Karpas-422 (cell line): ENCODE measurements around the gene COL6A2. TPM values are rescaled to one million over a fixed set of nuclear protein-coding genes. Genes with fewer than 3 reads are reported as not detected.

ENCODE experiments used
- DNase-seq: peaks from one replicate; pipeline ENCODE4 v3.0.0-alpha.2; 2015
- H2AFZ ChIP-seq: fragments of 200-600 bp; sonication (generic); 2 replicates; pipeline ENCODE4 v1.6.1; 2014; ENCODE audit warnings: antibody characterized with exemption, low read length, mixed read lengths
- H3K27ac ChIP-seq: fragments of 200-600 bp; sonication (generic); 2 replicates; pipeline ENCODE4 v1.5.1; 2014; ENCODE audit warnings: mild to moderate bottlenecking, low read length, moderate library complexity
- H3K27me3 ChIP-seq: fragments of 200-600 bp; sonication (generic); 2 replicates; pipeline ENCODE4 v1.6.1; 2014; ENCODE audit warnings: low read length, mixed read lengths
- H3K36me3 ChIP-seq: fragments of 200-600 bp; sonication (generic); 2 replicates; pipeline ENCODE4 v1.6.1; 2014; ENCODE audit warnings: low read length, mixed read lengths; ENCODE audit not compliant: insufficient read depth
- H3K4me1 ChIP-seq: fragments of 200-600 bp; sonication (generic); 2 replicates; pipeline ENCODE4 v1.6.1; 2014; ENCODE audit warnings: mild to moderate bottlenecking, low read length, mixed read lengths
- H3K4me2 ChIP-seq: fragments of 200-600 bp; sonication (generic); 2 replicates; pipeline ENCODE4 v1.6.1; 2014; ENCODE audit warnings: low read length, low read depth, mild to moderate bottlenecking; ENCODE audit not compliant: poor library complexity, severe bottlenecking
- H3K4me3 ChIP-seq: fragments of 200-600 bp; sonication (generic); 2 replicates; pipeline ENCODE4 v1.5.1; 2014; ENCODE audit warnings: mild to moderate bottlenecking, antibody characterized with exemption, low read length, mixed read lengths
- H3K79me2 ChIP-seq: fragments of 200-600 bp; sonication (generic); 2 replicates; pipeline ENCODE4 v1.6.1; 2014; ENCODE audit warnings: mild to moderate bottlenecking, low read length, mixed read lengths
- H3K9ac ChIP-seq: fragments of 200-600 bp; sonication (generic); 2 replicates; pipeline ENCODE4 v1.6.0; 2014; ENCODE audit warnings: low read length
- H3K9me2 ChIP-seq: fragments of 200-600 bp; sonication (generic), shearing (Covaris generic); replicated peaks from 2 replicates; pipeline ENCODE4 v1.6.0; 2014; ENCODE audit warnings: mild to moderate bottlenecking, low read length, moderate library complexity; ENCODE audit not compliant: insufficient read depth
- H3K9me3 ChIP-seq: fragments of 300-700, 200-600 bp; sonication (generic); 2 replicates; pipeline ENCODE4 v1.6.1; 2014; ENCODE audit warnings: low read length, mixed read lengths
- H4K20me1 ChIP-seq: fragments of 200-600 bp; sonication (generic); 2 replicates; pipeline ENCODE4 v1.6.1; 2014; ENCODE audit warnings: mild to moderate bottlenecking, antibody characterized with exemption, low read length, low read depth; ENCODE audit not compliant: insufficient read depth
- total RNA-seq: library from RNA; depleted of rRNA; stranded (reverse); fragments of >200 nt; shearing (Covaris generic); gene quantifications from 2 replicates; pipeline ENCODE4 v1.2.3, GENCODE V29; 2014; ENCODE audit warnings: low replicate concordance

The COL6A2 gene
- total RNA-seq, 1 experiment from 2014 or later, result not detected

DNA sequence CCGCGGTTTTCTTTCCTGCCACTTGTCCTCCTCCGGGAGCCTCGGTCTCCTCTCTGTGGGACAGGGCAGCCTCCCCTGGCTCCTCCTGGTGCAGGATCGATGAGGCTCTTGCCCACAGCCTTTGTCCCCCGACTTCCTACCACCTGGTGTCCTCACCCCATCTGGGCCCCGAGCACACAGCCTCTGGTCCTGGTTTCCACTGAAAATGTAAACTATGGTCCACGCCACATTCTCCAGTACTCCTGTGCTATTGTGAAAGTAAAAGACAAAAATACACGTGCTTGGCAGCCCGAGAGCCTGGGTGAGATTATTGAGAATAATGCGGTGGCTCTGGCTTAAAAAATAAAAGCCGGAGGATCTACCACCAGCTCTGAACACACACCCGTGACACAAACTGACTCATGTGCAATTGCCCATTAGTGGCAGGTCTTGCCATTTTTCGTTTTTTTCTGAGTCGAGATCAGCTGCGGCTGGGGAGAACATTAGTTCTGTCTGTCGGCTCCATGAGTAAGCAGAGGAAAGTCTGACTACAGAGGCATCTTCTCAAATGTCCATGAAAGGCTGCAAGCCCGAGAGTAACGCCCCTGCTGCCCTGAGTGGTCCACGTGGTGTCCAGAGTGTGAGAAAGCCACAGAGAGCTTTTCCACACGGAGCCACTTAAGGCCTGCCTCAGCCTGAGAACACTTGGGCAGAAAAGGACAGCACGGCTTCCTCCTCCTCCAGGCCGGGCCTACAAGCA is 5.7 kb upstream of the COL6A2 start:
- no peak for DNase-seq
- H4K20me1 ChIP-seq, result no peaks in the 10 kb centered on the region
- H3K4me2 ChIP-seq, result no peak overlapping the region
- H2AFZ ChIP-seq, result no peak overlapping the region
- H3K9me2 ChIP-seq, result no peaks in the 10 kb centered on the region
- H3K36me3 ChIP-seq, result no peaks in the 10 kb centered on the region
- no peaks in the 10 kb centered on the region for H3K79me2 ChIP-seq
- H3K9me3 ChIP-seq, result peaks cover 8% of the 10 kb centered on the region; the same call in 1 of the 2 replicates
- H3K27me3 ChIP-seq, result no peaks in the 10 kb centered on the region; the same call in 1 of the 2 replicates
- H3K27ac ChIP-seq, result no peak overlapping the region
- no peak overlapping the region for H3K4me3 ChIP-seq
- no peak overlapping the region for H3K9ac ChIP-seq
- no peaks in the 10 kb centered on the region for H3K4me1 ChIP-seq

DNA sequence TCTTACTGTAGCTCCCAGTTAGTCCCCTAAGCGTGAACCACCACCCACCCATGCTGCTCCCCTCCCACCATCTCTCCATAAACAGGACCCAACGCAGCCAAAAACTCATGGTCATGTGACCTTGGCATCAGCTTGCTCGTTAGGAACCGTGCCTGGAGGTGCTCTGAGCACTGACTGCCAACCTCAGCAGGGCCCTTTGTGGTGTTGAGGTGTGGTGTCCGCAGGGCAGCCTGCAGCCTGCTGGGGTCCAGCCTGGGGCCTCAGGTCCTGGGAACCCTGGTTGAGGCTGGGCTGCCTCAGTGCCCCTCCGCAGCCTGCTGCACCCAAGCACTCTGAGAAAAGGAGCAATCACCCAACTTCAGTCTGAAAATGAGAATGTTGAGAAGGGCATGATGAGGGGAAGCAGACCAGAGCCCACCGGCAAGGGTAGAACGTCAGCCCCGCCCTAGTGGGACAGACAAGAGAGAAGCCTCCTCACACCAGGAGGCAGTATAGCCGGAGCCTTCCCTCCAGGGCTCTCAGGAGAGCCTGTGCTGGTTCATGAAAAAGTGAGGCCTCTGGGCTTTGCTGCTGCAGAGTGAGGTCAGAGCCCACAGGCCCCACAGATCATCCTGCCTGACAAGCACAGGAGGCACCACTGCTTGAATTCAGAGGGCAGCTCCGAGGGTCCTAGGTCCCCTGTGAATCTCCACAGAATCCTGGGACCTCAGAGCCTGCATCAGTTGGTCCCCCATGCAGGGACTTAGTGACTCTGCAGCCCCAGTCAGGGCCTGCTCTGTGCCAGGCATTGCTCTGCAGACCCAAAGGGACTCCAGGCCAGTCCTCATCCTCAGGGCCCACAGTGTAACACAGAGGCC is 4.9 kb upstream of the COL6A2 start:
- Histone ChIP-seq H4K20me1 (no peaks in the 10 kb centered on the region), H3K9ac (no peak overlapping the region), H3K27me3 (no peaks in the 10 kb centered on the region; the same call in 1 of the 2 replicates), H3K36me3 (no peaks in the 10 kb centered on the region), H3K79me2 (no peaks in the 10 kb centered on the region), H3K9me3 (peaks cover 6% of the 10 kb centered on the region; the same call in 1 of the 2 replicates), H3K4me3 (no peak overlapping the region), H3K9me2 (no peaks in the 10 kb centered on the region), H3K27ac (no peak overlapping the region), H2AFZ (no peak overlapping the region), H3K4me1 (no peaks in the 10 kb centered on the region), H3K4me2 (no peak overlapping the region)
- DNase-seq, result no peak

DNA sequence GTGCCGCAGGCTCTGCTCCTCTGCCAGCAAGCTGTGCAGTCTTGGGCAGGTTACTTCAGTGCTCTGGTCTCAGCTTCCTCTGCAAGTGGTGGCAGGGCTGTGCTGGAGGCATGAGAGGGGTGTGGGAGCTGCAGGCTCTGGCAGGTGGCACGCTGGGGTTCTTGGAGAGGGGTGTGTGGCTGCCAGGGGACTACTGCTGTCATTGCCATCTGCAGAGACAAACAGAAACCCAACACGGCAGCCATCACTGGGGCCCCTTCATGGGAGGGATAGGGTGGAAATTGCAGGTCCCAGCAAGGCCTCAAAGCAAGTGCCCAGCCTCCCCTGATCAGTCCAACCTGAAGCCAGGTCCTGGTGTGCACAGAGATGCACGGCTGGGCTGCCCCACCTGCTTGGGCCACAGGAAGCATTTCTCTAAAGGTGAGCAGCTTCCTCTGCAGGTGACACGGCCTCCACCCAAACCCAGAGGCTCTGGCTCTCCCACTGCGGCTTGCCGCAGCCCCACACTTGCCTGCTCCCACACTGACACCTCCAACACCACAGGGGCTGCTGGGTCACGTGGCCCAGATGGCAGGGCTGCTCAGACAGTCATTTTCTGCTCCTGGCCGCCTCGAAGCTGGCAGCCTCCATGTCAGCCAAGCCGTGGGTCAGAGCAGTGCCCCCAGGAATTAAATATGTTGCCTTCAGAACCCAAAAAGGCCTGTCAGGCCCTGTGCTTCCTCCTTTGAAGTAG is 4.1 kb upstream of the COL6A2 start:
- H3K27me3 ChIP-seq, result no peaks in the 10 kb centered on the region; the same call in 1 of the 2 replicates
- H3K4me1 ChIP-seq, result no peaks in the 10 kb centered on the region
- no peak overlapping the region for H2AFZ ChIP-seq
- no peak overlapping the region for H3K4me3 ChIP-seq
- DNase-seq, result no peak
- H3K9me3 ChIP-seq, result no peaks in the 10 kb centered on the region
- H3K9ac ChIP-seq, result no peak overlapping the region
- no peak overlapping the region for H3K4me2 ChIP-seq
- H3K36me3 ChIP-seq, result no peaks in the 10 kb centered on the region
- H4K20me1 ChIP-seq, result no peaks in the 10 kb centered on the region
- no peaks in the 10 kb centered on the region for H3K79me2 ChIP-seq
- no peaks in the 10 kb centered on the region for H3K9me2 ChIP-seq
- no peak overlapping the region for H3K27ac ChIP-seq

DNA sequence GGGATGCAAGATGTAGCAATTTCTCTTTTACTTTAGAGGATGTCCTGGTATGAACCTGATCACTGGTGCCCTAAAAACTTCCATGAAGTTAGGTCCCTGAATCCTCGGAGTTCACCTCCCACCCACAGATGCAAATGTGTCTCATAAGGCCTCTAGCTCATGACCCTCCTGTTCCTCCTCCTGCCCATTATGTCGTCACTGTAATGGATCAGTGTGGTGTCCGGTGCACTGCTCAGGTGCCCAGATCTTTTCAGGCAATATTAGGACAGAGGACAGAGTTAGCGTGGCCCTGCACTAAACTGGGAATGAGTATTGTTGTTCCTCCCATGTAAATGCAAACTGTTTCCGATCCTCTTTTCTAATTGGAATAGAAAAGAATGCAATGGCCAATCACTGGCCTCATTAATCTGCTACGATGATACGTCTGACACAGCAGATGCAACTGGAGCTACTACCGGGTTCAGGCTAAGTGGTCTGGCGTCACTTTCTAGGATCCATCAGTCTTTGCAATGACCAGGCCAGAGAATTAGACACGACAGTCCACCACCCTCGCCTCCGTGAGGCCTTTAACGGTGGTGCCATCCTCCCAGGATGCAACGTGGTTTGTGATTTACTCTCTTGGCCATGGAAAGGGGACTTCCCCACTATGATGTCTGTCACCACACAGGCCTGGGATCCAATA is 3.4 kb upstream of the COL6A2 start:
- H3K4me1 ChIP-seq, result no peaks in the 10 kb centered on the region
- no peaks in the 10 kb centered on the region for H3K79me2 ChIP-seq
- H3K27ac ChIP-seq, result no peak overlapping the region
- no peak overlapping the region for H3K9ac ChIP-seq
- H4K20me1 ChIP-seq, result no peaks in the 10 kb centered on the region
- H3K4me2 ChIP-seq, result no peak overlapping the region
- H3K9me3 ChIP-seq, result no peaks in the 10 kb centered on the region
- no peak for DNase-seq
- H2AFZ ChIP-seq, result no peak overlapping the region
- no peaks in the 10 kb centered on the region for H3K9me2 ChIP-seq
- H3K27me3 ChIP-seq, result no peaks in the 10 kb centered on the region; the same call in 1 of the 2 replicates
- H3K4me3 ChIP-seq, result no peak overlapping the region
- H3K36me3 ChIP-seq, result no peaks in the 10 kb centered on the region

DNA sequence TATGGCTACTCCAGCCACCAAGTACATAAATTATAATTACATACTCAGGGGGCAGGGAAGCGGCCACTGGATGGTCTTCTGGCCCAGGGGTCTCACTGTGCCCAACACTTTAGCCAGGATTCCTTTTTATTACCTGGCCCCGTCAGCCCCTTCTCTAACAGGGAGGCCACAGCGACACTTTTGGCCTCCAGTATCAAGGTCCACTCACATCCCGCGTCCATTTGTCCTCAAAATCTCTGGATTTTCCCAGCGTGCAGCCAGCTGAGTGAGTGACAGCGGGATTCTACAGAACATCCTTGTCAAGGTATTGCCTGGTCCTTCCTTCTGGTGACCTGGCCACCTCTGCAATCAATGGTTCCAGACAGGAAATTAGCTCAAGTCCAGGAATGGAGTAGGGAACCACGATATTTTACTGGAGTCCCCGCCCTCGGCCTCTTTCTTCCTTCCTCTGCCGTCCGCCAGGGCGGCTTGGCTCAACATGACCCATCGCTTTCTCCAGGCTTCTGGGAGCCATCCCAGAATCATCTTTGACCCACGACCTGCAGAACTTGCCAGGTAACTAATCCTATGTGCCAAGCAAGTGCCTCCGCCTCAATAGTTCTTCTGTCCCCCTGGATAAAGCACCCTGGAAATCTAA is 2.7 kb upstream of the COL6A2 start:
- no peaks in the 10 kb centered on the region for H3K79me2 ChIP-seq
- no peak overlapping the region for H3K9ac ChIP-seq
- H3K4me2 ChIP-seq, result no peak overlapping the region
- H3K27ac ChIP-seq, result no peak overlapping the region
- no peaks in the 10 kb centered on the region for H3K9me3 ChIP-seq
- no peak overlapping the region for H3K4me3 ChIP-seq
- no peak for DNase-seq
- H2AFZ ChIP-seq, result no peak overlapping the region
- H3K36me3 ChIP-seq, result no peaks in the 10 kb centered on the region
- no peaks in the 10 kb centered on the region for H4K20me1 ChIP-seq
- H3K27me3 ChIP-seq, result no peaks in the 10 kb centered on the region
- no peaks in the 10 kb centered on the region for H3K9me2 ChIP-seq
- no peaks in the 10 kb centered on the region for H3K4me1 ChIP-seq

DNA sequence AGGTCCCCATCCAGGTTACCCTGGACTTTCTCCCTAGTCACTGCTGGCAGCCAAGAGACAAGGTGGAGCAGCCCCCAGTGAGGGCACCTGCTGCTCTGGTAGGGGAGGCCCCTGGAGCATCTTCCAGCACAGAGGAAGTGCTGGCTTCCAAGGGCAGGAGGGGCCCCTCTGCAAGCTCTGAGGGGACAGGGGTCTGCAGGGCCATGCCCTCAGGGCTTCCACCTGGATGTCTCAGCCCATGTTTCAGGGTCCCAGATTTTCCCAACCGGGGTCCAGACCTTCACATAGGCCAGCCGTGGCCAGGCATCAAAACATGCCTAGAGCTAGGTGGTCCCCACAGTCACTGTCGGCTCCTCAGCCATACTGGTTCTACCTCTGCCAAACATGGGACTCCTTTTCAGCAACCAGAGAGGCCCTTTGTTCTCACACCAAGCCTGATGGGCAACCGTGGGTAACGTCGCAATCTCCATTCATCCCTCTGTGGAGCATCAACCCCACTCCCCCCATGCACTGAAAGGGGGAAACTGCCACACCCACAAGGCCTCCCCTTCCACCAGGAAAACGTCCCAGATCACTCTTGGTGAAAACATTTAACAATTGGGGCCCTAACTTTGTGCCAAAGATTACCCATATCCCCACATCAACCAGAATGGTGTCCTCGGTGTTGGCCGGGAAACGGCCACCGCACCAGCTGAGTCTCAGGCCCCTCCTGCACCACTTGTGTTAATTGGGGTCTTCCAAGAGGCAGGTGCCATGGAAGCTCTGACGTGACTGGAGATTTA is 1.9 kb upstream of the COL6A2 start:
- H4K20me1 ChIP-seq, result no peaks in the 10 kb centered on the region
- H3K27ac ChIP-seq, result no peak overlapping the region
- DNase-seq, result no peak
- H3K4me2 ChIP-seq, result no peak overlapping the region
- no peaks in the 10 kb centered on the region for H3K9me3 ChIP-seq
- H3K4me1 ChIP-seq, result no peaks in the 10 kb centered on the region
- H2AFZ ChIP-seq, result no peak overlapping the region
- H3K4me3 ChIP-seq, result no peak overlapping the region
- no peaks in the 10 kb centered on the region for H3K36me3 ChIP-seq
- H3K27me3 ChIP-seq, result no peaks in the 10 kb centered on the region
- H3K9me2 ChIP-seq, result no peaks in the 10 kb centered on the region
- no peaks in the 10 kb centered on the region for H3K79me2 ChIP-seq
- H3K9ac ChIP-seq, result no peak overlapping the region
